Parathyroid adenoma (tissue), 2 donors: ENCODE results near the gene RADIL.
"Not testable (repeated sequence)": the region's sequence is repeated elsewhere in the genome, so short reads cannot be mapped to it uniquely, and the experiment has no call there.

Source experiments
- H2AFZ ChIP-seq: fragments of 300-600 bp; sonication (generic); one replicate; pipeline ENCODE4 v1.7.0; 2017; ENCODE audit warnings: antibody characterized with exemption, mild to moderate bottlenecking
- H3K27ac ChIP-seq: fragments of 300-600 bp; sonication (generic); one replicate; pipeline ENCODE4 v1.7.0; 2017
- H3K27me3 ChIP-seq: fragments of 300-600 bp; sonication (generic); one replicate; pipeline ENCODE4 v1.7.0; 2017; ENCODE audit warnings: low read length; ENCODE audit not compliant: control insufficient read depth, insufficient read depth
- H3K36me3 ChIP-seq: fragments of 300-600 bp; sonication (generic); one replicate; pipeline ENCODE4 v1.7.0; 2017; ENCODE audit warnings: low read length; ENCODE audit not compliant: control insufficient read depth, insufficient read depth
- H3K4me1 ChIP-seq: fragments of 300-600 bp; sonication (generic); one replicate; pipeline ENCODE4 v1.7.0; 2017; ENCODE audit warnings: control low read depth
- H3K4me2 ChIP-seq: fragments of 300-600 bp; sonication (generic); one replicate; pipeline ENCODE4 v1.7.0; 2017; ENCODE audit warnings: low read length
- H3K4me3 ChIP-seq: fragments of 300-600 bp; sonication (generic); one replicate; pipeline ENCODE4 v1.7.0; 2017; ENCODE audit warnings: low read depth, low read length
- H3K79me2 ChIP-seq: fragments of 300-600 bp; sonication (generic); one replicate; pipeline ENCODE4 v1.7.0; 2017; ENCODE audit warnings: control low read depth
- H3K9ac ChIP-seq: fragments of 300-600 bp; sonication (generic); one replicate; pipeline ENCODE4 v1.7.0; 2017; ENCODE audit warnings: mild to moderate bottlenecking
- H3K9me3 ChIP-seq: fragments of 300-600 bp; sonication (generic); one replicate; pipeline ENCODE4 v1.7.0; 2017; ENCODE audit warnings: low read length; ENCODE audit not compliant: control insufficient read depth
- CTCF ChIP-seq: fragments of 300-600 bp; sonication (generic); IDR thresholded peaks from one replicate; pipeline ENCODE4 v1.7.0; 2017; ENCODE audit warnings: antibody characterized with exemption, mild to moderate bottlenecking
- donor health status: primary hyperparathyroidism.

Gene RADIL

GRCh38 chr7:4797858-4798705 is 85.4 kb downstream of the RADIL start:
- Histone ChIP-seq H3K9ac (no peak overlapping the region), H3K4me1 (no peaks in the 10 kb centered on the region), H2AFZ (no peak overlapping the region), H3K9me3 (no peaks in the 10 kb centered on the region), H3K4me3 (no peak overlapping the region), H3K27ac (no peak overlapping the region), H3K79me2 (no peaks in the 10 kb centered on the region), H3K27me3 (no peaks in the 10 kb centered on the region), H3K36me3 (no peaks in the 10 kb centered on the region), H3K4me2 (no peak overlapping the region)
- peak; percentile 59 for TF ChIP-seq CTCF

GRCh38 chr7:4796453-4796852 is 87.1 kb downstream of the RADIL start:
- H2AFZ ChIP-seq: no peak overlapping the region
- no peak overlapping the region for H3K4me3 ChIP-seq
- H3K27me3 ChIP-seq: no peaks in the 10 kb centered on the region
- no peak overlapping the region for H3K4me2 ChIP-seq
- H3K79me2 ChIP-seq: no peaks in the 10 kb centered on the region
- no peak overlapping the region for H3K9ac ChIP-seq
- no peaks in the 10 kb centered on the region for H3K36me3 ChIP-seq
- TF ChIP-seq CTCF: no peak
- no peak overlapping the region for H3K27ac ChIP-seq
- no peaks in the 10 kb centered on the region for H3K9me3 ChIP-seq
- no peaks in the 10 kb centered on the region for H3K4me1 ChIP-seq

GRCh38 chr7:4794591-4795350 is 88.7 kb downstream of the RADIL start:
- H3K4me3 ChIP-seq: no peak overlapping the region
- H3K4me2 ChIP-seq: no peak overlapping the region
- H3K79me2 ChIP-seq: no peaks in the 10 kb centered on the region
- H3K27me3 ChIP-seq: no peaks in the 10 kb centered on the region
- no peak for TF ChIP-seq CTCF
- no peaks in the 10 kb centered on the region for H3K36me3 ChIP-seq
- no peak overlapping the region for H2AFZ ChIP-seq
- H3K27ac ChIP-seq: no peak overlapping the region
- H3K4me1 ChIP-seq: no peaks in the 10 kb centered on the region
- no peaks in the 10 kb centered on the region for H3K9me3 ChIP-seq
- H3K9ac ChIP-seq: no peak overlapping the region

- H3K9me3 ChIP-seq, H2AFZ ChIP-seq, H3K36me3 ChIP-seq, H3K4me1 ChIP-seq, H3K4me2 ChIP-seq, H3K79me2 ChIP-seq, H3K27ac ChIP-seq, H3K27me3 ChIP-seq, H3K9ac ChIP-seq, H3K4me3 ChIP-seq: not testable (repeated sequence)
Measured at GRCh38 chr7:4794171-4794570, 89.3 kb downstream of the RADIL start.

GRCh38 chr7:4793385-4793993 is 90.0 kb downstream of the RADIL start:
- H3K4me1 ChIP-seq, H2AFZ ChIP-seq, H3K9me3 ChIP-seq, H3K27me3 ChIP-seq, H3K79me2 ChIP-seq, H3K36me3 ChIP-seq, H3K4me3 ChIP-seq, H3K4me2 ChIP-seq, H3K9ac ChIP-seq, H3K27ac ChIP-seq: not testable (repeated sequence)
